ENCODE results near the gene IL1B. TPM values are rescaled to one million over a fixed set of nuclear protein-coding genes. Genes with fewer than 3 reads are reported as not detected.
A peak's percentile ranks its signal among the peaks of the same experiment; 100 is the strongest.

The IL1B gene
- total RNA-seq, 1 donor = 0.36 TPM

- no peak overlapping the region for H3K4me2 ChIP-seq (ENCODE audit: insufficient read depth, low read length)
- no peak for DNase-seq (ENCODE audit: insufficient read length, low spot score, missing footprints)
- no peaks in the 10 kb centered on the region for H4K20me1 ChIP-seq (ENCODE audit: insufficient read depth, low read length)
- H3K36me3 ChIP-seq (ENCODE audit: insufficient read depth, low read length) = no peaks in the 10 kb centered on the region
- TF ChIP-seq CTCF (IDR thresholded peaks at IDR 0.05; ENCODE audit: extremely low read depth, low read depth, low read length) = no peak
- H3K9me3 ChIP-seq (ENCODE audit: low read depth, low read length) = no peaks in the 10 kb centered on the region
- H3K27ac ChIP-seq (ENCODE audit: low read depth, low read length) = no peak overlapping the region
- no peaks in the 10 kb centered on the region for H3K79me2 ChIP-seq (ENCODE audit: insufficient read depth, low read length)
- H3K4me1 ChIP-seq (ENCODE audit: insufficient read depth, low read length) = peaks cover 12% of the 10 kb centered on the region
- no peaks in the 10 kb centered on the region for H3K27me3 ChIP-seq (ENCODE audit: insufficient read depth, low read length)
- no peak overlapping the region for H2AFZ ChIP-seq (ENCODE audit: low read length)
- no peak overlapping the region for H3K4me3 ChIP-seq (ENCODE audit: insufficient read depth, low read length)
Observed at GRCh38 chr2:112870841-112871835, 34.6 kb upstream of the IL1B start.

- H3K27ac ChIP-seq (ENCODE audit: low read depth, low read length) = no peak overlapping the region
- H3K79me2 ChIP-seq (ENCODE audit: insufficient read depth, low read length) = no peaks in the 10 kb centered on the region
- H3K36me3 ChIP-seq (ENCODE audit: insufficient read depth, low read length) = no peaks in the 10 kb centered on the region
- no peak for TF ChIP-seq CTCF (IDR thresholded peaks at IDR 0.05; ENCODE audit: extremely low read depth, low read depth, low read length)
- H2AFZ ChIP-seq (ENCODE audit: low read length) = no peak overlapping the region
- H3K4me3 ChIP-seq (ENCODE audit: insufficient read depth, low read length) = no peak overlapping the region
- no peaks in the 10 kb centered on the region for H3K27me3 ChIP-seq (ENCODE audit: insufficient read depth, low read length)
- peaks cover 12% of the 10 kb centered on the region for H3K4me1 ChIP-seq (ENCODE audit: insufficient read depth, low read length)
- peak overlapping the region; percentile 39 for H3K4me2 ChIP-seq (ENCODE audit: insufficient read depth, low read length)
- H4K20me1 ChIP-seq (ENCODE audit: insufficient read depth, low read length) = no peaks in the 10 kb centered on the region
- H3K9me3 ChIP-seq (ENCODE audit: low read depth, low read length) = no peaks in the 10 kb centered on the region
- DNase-seq (ENCODE audit: insufficient read length, low spot score, missing footprints) = peak; percentile 47
Observed at GRCh38 chr2:112869258-112869842, 32.8 kb upstream of the IL1B start.

- H3K4me3 ChIP-seq (ENCODE audit: insufficient read depth, low read length) = no peak overlapping the region
- H3K4me2 ChIP-seq (ENCODE audit: insufficient read depth, low read length) = no peak overlapping the region
- no peak for TF ChIP-seq CTCF (IDR thresholded peaks at IDR 0.05; ENCODE audit: extremely low read depth, low read depth, low read length)
- H3K27me3 ChIP-seq (ENCODE audit: insufficient read depth, low read length) = no peaks in the 10 kb centered on the region
- no peak for DNase-seq (ENCODE audit: insufficient read length, low spot score, missing footprints)
- no peaks in the 10 kb centered on the region for H3K9me3 ChIP-seq (ENCODE audit: low read depth, low read length)
- no peaks in the 10 kb centered on the region for H3K36me3 ChIP-seq (ENCODE audit: insufficient read depth, low read length)
- H3K27ac ChIP-seq (ENCODE audit: low read depth, low read length) = no peak overlapping the region
- H4K20me1 ChIP-seq (ENCODE audit: insufficient read depth, low read length) = no peaks in the 10 kb centered on the region
- no peak overlapping the region for H2AFZ ChIP-seq (ENCODE audit: low read length)
- peaks cover 12% of the 10 kb centered on the region for H3K4me1 ChIP-seq (ENCODE audit: insufficient read depth, low read length)
- H3K79me2 ChIP-seq (ENCODE audit: insufficient read depth, low read length) = no peaks in the 10 kb centered on the region
Observed at GRCh38 chr2:112867701-112868631, 31.4 kb upstream of the IL1B start.
